ENCODE results near the gene NEIL3.

DNA sequence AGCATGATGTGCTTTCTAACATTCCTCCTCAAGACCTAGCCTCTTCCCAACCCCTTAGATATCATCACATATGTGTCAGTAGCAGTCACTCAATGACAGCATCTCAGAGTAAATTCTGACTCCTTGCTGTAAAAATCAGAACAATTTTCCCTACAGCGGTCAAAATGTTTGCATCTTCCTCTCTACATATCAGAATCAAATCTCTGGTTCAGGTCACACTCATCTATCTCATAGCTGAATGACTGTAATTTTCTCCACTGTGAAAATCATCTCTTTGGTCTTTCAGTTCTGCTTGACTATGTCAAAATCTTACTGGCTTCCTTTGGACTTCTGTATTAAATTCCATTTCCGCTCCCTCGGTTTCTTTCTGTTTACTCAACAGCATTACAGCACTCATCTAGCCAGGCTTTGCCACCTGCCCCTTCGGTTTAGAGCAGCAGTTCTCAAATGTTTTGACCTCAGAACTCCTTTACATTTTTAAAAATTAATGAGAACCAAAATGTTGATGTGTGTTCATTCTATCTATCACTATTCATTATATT, 75.3 kb downstream of the NEIL3 start:
- TF ChIP-seq FOXP2 (optimal IDR thresholded peaks at IDR 0.05; ENCODE audit: control extremely low read depth, extremely low read length, insufficient read depth) (no peak), POLR2AphosphoS5 (IDR thresholded peaks at IDR 0.05; ENCODE audit: borderline replicate concordance, low read depth, low read length) (no peak)

Data from SK-N-MC (cell line).